Astrocyte (in vitro differentiated cells and primary cell): Measurements from ENCODE around the gene CRY1. TPM values are rescaled to one million over a fixed set of nuclear protein-coding genes. Genes with fewer than 3 reads are reported as not detected.
A peak's percentile ranks its signal among the peaks of the same experiment; 100 is the strongest.

Source experiments
- DNase-seq: peaks from one replicate; pipeline ENCODE4 v3.0.0-alpha.2; 2010; ENCODE audit warnings: low read depth
- FAIRE-seq: peaks from 2 replicates; lab custom pipeline; 2011; peaks lifted over from hg19 to GRCh38; lab: Jason Lieb, UNC
- H2AFZ ChIP-seq: 2 replicates; pipeline ENCODE4 v1.6.0; 2012; ENCODE audit warnings: low read depth, low read length, inconsistent platforms
- H3K27ac ChIP-seq: 2 replicates; pipeline ENCODE4 v1.5.1; 2011; ENCODE audit warnings: low read depth, low read length, inconsistent platforms
- H3K27me3 ChIP-seq: 2 replicates; pipeline ENCODE4 v1.6.0; 2011; ENCODE audit warnings: low read length, inconsistent platforms; ENCODE audit not compliant: insufficient read depth
- H3K36me3 ChIP-seq: 2 replicates; pipeline ENCODE4 v1.5.1; 2011; ENCODE audit warnings: low read length, inconsistent platforms; ENCODE audit not compliant: insufficient read depth
- H3K4me1 ChIP-seq: 2 replicates; pipeline ENCODE4 v1.5.1; 2011; ENCODE audit warnings: low read length, inconsistent platforms; ENCODE audit not compliant: insufficient read depth
- H3K4me2 ChIP-seq: 2 replicates; pipeline ENCODE4 v1.6.0; 2012; ENCODE audit warnings: low read length, inconsistent platforms
- H3K4me3 ChIP-seq: 2 replicates; pipeline ENCODE4 v1.5.1; 2011; ENCODE audit warnings: low read depth, mild to moderate bottlenecking, low read length, inconsistent platforms; ENCODE audit not compliant: insufficient read depth
- H3K79me2 ChIP-seq: 2 replicates; pipeline ENCODE4 v1.6.0; 2012; ENCODE audit warnings: mild to moderate bottlenecking, low read length, inconsistent platforms; ENCODE audit not compliant: insufficient read depth
- H3K9ac ChIP-seq: 2 replicates; pipeline ENCODE4 v1.6.0; 2012; ENCODE audit warnings: mild to moderate bottlenecking, low read length, inconsistent platforms
- H3K9me3 ChIP-seq: 2 replicates; pipeline ENCODE4 v1.5.1; 2012; ENCODE audit warnings: low read depth, mild to moderate bottlenecking, low read length, inconsistent platforms; ENCODE audit not compliant: insufficient read depth
- H4K20me1 ChIP-seq: 2 replicates; pipeline ENCODE4 v1.6.0; 2012; ENCODE audit warnings: low read length, inconsistent platforms; ENCODE audit not compliant: insufficient read depth
- H3K27ac Mint-ChIP-seq: one replicate; pipeline ENCODE4 v1.8.0; 2021; ENCODE audit warnings: mild to moderate bottlenecking, mixed read lengths; ENCODE audit not compliant: unreplicated experiment
- H3K27me3 Mint-ChIP-seq: one replicate; pipeline ENCODE4 v1.8.0; 2021; ENCODE audit warnings: low read depth, mixed read lengths; ENCODE audit not compliant: unreplicated experiment
- H3K36me3 Mint-ChIP-seq: one replicate; pipeline ENCODE4 v1.8.0; 2021; ENCODE audit warnings: low read depth, mixed read lengths; ENCODE audit not compliant: unreplicated experiment
- H3K4me1 Mint-ChIP-seq: one replicate; pipeline ENCODE4 v1.8.0; 2021; ENCODE audit warnings: low read depth, mixed read lengths; ENCODE audit not compliant: unreplicated experiment
- H3K4me3 Mint-ChIP-seq: one replicate; pipeline ENCODE4 v1.8.0; 2021; ENCODE audit warnings: mild to moderate bottlenecking, moderate library complexity, mixed read lengths; ENCODE audit not compliant: unreplicated experiment
- H3K9me3 Mint-ChIP-seq: one replicate; pipeline ENCODE4 v1.8.0; 2021; ENCODE audit warnings: mild to moderate bottlenecking, mixed read lengths; ENCODE audit not compliant: unreplicated experiment
- CTCF ChIP-seq: IDR thresholded peaks from 2 replicates; pipeline ENCODE4 v1.5.1; 2011; ENCODE audit warnings: low read depth, mild to moderate bottlenecking, inconsistent platforms, low read length, moderate library complexity; ENCODE audit not compliant: insufficient read depth
- EZH2 ChIP-seq: IDR thresholded peaks from 2 replicates; pipeline ENCODE4 v1.6.1; 2012; ENCODE audit warnings: mild to moderate bottlenecking, low read length, inconsistent platforms; ENCODE audit not compliant: insufficient read depth
- total RNA-seq: library from RNA; stranded (reverse); gene quantifications from 2 replicates; pipeline ENCODE4 v1.2.1, GENCODE V29; 2021

The CRY1 gene
- total RNA-seq, 1 donor from 2014 or later: 18.3 TPM

- Histone ChIP-seq H3K27me3 (no peaks in the 10 kb centered on the region), H3K4me2 (no peak overlapping the region), H3K9ac (no peak overlapping the region), H3K27ac (no peak overlapping the region), H3K79me2 (peaks cover 14% of the 10 kb centered on the region), H4K20me1 (peaks cover 51% of the 10 kb centered on the region), H2AFZ (no peak overlapping the region), H3K4me3 (no peak overlapping the region), H3K4me1 (peaks cover 41% of the 10 kb centered on the region), H3K36me3 (peaks cover 10% of the 10 kb centered on the region), H3K9me3 (no peaks in the 10 kb centered on the region)
- no peaks in the 10 kb centered on the region for H3K9me3 Mint-ChIP-seq
- H3K27me3 Mint-ChIP-seq: no peaks in the 10 kb centered on the region
- H3K36me3 Mint-ChIP-seq: peaks cover 14% of the 10 kb centered on the region
- H3K4me3 Mint-ChIP-seq: no peak overlapping the region
- no peak for TF ChIP-seq EZH2
- no peak for TF ChIP-seq CTCF
- FAIRE-seq: peak; percentile 59
- peaks cover 32% of the 10 kb centered on the region for H3K4me1 Mint-ChIP-seq
- peak; percentile 42 for DNase-seq
- no peak overlapping the region for H3K27ac Mint-ChIP-seq
Measured at GRCh38 chr12:106978035-106978800, 115.1 kb downstream of the CRY1 start.

GRCh38 chr12:106976668-106977067 lies 116.7 kb downstream of the CRY1 start:
- no peak overlapping the region for H3K4me3 ChIP-seq
- peaks cover 41% of the 10 kb centered on the region for H3K4me1 ChIP-seq
- H3K79me2 ChIP-seq: peaks cover 28% of the 10 kb centered on the region
- no peak overlapping the region for H3K27ac Mint-ChIP-seq
- no peak for DNase-seq
- no peaks in the 10 kb centered on the region for H3K27me3 Mint-ChIP-seq
- H3K27ac ChIP-seq: peak overlapping the region; percentile 11
- peaks cover 15% of the 10 kb centered on the region for H3K36me3 ChIP-seq
- no peaks in the 10 kb centered on the region for H3K27me3 ChIP-seq
- H3K9me3 Mint-ChIP-seq: no peaks in the 10 kb centered on the region
- peaks cover 32% of the 10 kb centered on the region for H3K4me1 Mint-ChIP-seq
- peaks cover 14% of the 10 kb centered on the region for H3K36me3 Mint-ChIP-seq
- H3K9ac ChIP-seq: no peak overlapping the region
- TF ChIP-seq CTCF (no peak), EZH2 (no peak)
- no peak overlapping the region for H2AFZ ChIP-seq
- H3K4me3 Mint-ChIP-seq: no peak overlapping the region
- FAIRE-seq: no peak
- peak overlapping the region; percentile 28 for H3K4me2 ChIP-seq
- peaks cover 67% of the 10 kb centered on the region for H4K20me1 ChIP-seq
- no peaks in the 10 kb centered on the region for H3K9me3 ChIP-seq

- no peaks in the 10 kb centered on the region for H3K27me3 Mint-ChIP-seq
- H4K20me1 ChIP-seq: peaks cover 72% of the 10 kb centered on the region
- H3K36me3 Mint-ChIP-seq: peaks cover 15% of the 10 kb centered on the region
- no peak overlapping the region for H2AFZ ChIP-seq
- H3K4me3 ChIP-seq: no peak overlapping the region
- peaks cover 33% of the 10 kb centered on the region for H3K79me2 ChIP-seq
- H3K9ac ChIP-seq: no peak overlapping the region
- H3K27ac ChIP-seq: no peak overlapping the region
- no peaks in the 10 kb centered on the region for H3K9me3 Mint-ChIP-seq
- H3K36me3 ChIP-seq: peaks cover 20% of the 10 kb centered on the region
- no peaks in the 10 kb centered on the region for H3K9me3 ChIP-seq
- peak; percentile 75 for DNase-seq
- H3K27ac Mint-ChIP-seq: peak overlapping the region; percentile 17
- FAIRE-seq: no peak
- H3K4me1 ChIP-seq: peaks cover 41% of the 10 kb centered on the region
- H3K4me1 Mint-ChIP-seq: peaks cover 32% of the 10 kb centered on the region
- H3K27me3 ChIP-seq: no peaks in the 10 kb centered on the region
- peak overlapping the region; percentile 40 for H3K4me2 ChIP-seq
- H3K4me3 Mint-ChIP-seq: no peak overlapping the region
- no peak for TF ChIP-seq EZH2
- TF ChIP-seq CTCF: no peak
Measured at GRCh38 chr12:106975993-106976658, 117.2 kb downstream of the CRY1 start.
